Measurements from ENCODE around the gene KCNQ2. TPM values are rescaled to one million over a fixed set of nuclear protein-coding genes. Genes with fewer than 3 reads are reported as not detected.
A peak's percentile ranks its signal among the peaks of the same experiment; 100 is the strongest.

The KCNQ2 gene
- total and polyA plus RNA-seq, 2 experiments from 2014 or later: 68.5 to 92.4 TPM

DNA sequence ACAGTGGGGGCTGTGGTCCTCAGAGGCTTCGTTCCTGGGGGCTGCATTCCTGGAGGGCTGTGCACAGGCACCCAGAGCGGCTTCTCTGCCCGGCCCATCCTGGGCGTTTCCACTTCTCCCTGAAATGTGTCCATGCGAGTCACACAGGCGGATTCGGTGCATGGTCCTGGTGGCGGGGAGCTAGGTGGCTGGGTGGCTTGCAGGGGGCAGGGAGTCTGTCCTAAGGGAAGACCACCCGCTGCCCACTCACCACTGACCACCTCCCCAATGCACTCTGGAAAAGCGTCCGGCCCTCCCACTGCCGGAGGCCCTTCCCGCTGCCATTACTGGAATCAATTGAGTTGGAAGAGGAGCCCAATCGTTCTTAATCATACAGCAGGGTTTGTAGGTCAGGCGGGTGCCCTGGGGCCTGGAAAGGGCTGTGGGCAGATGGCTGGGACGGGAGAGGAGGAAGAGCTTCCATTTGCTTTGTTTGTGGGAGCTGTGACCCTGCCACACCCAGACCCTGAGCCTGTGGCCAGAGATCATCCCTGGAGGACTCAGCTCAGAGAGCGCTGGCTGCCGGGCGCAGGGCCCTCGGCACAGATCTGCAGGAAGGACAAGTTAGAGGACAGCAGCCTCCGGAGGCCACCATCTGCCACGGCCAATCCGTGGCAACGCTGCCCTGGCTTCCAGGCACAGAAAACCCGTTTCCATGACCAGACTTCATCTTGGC, 117.7 kb downstream of the KCNQ2 start:
- H3K4me3 Mint-ChIP-seq: no peak overlapping the region; the same call in 2 of the 3 replicates
- TF ChIP-seq NANOG (IDR thresholded peaks at IDR 0.05; ENCODE audit: borderline replicate concordance): no peak
- no peaks in the 10 kb centered on the region for H3K9me2 ChIP-seq (ENCODE audit: insufficient read depth)
- peaks cover 4% of the 10 kb centered on the region for H3K36me3 Mint-ChIP-seq (ENCODE audit: low read depth)
- no peak overlapping the region for H3K4me2 ChIP-seq
- ATAC-seq: no peak
- no peaks in the 10 kb centered on the region for H4K20me1 ChIP-seq (replicated peaks; ENCODE audit: insufficient read depth)
- H3K27ac Mint-ChIP-seq: no peak overlapping the region
- H3K4me1 ChIP-seq (ENCODE audit: insufficient read depth): no peaks in the 10 kb centered on the region; the same call in 1 of the 2 replicates
- H3K4me3 ChIP-seq: no peak overlapping the region
- H3K4me1 Mint-ChIP-seq: peaks cover 6% of the 10 kb centered on the region
- peaks cover 15% of the 10 kb centered on the region for H3K9me3 Mint-ChIP-seq
- H3K27me3 ChIP-seq (ENCODE audit: insufficient read depth): no peaks in the 10 kb centered on the region
- H3K79me2 ChIP-seq (replicated peaks; ENCODE audit: insufficient read depth): no peaks in the 10 kb centered on the region
- no peaks in the 10 kb centered on the region for H3K36me3 ChIP-seq (ENCODE audit: insufficient read depth)
- DNase-seq (ENCODE audit: low spot score): no peak
- H2AFZ ChIP-seq: no peak overlapping the region
- 0 out of 2 replicates have a peak, but pooled peaks cover 4% of the 10 kb centered on the region for H3F3A ChIP-seq (replicated peaks; ENCODE audit: low read depth)
- no peak overlapping the region for H3K27ac ChIP-seq (ENCODE audit: low read depth)
- H3K27me3 Mint-ChIP-seq (ENCODE audit: insufficient read depth, low read depth, poor library complexity): peaks cover 22% of the 10 kb centered on the region

DNA sequence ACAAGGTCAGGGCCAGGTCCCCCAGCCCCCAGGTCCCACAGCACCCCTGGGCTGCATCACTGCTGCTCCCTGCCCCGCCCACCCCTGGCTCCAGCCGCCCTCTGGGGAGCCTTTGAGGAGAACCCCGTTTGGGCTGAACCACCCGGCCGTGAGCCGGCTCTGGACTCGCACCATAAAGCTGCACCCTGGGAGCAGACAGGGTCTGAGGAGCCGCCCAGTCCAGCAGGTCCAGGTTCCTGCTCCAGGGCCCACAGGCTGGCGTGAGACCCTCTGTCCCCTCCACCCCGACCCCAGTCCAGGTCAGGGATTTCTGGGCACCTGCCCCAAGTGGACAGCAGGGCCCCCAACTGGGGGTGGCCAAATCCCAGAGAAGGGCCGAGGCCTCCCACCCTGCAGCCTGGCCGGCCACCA, 119.6 kb downstream of the KCNQ2 start:
- DNase-seq (ENCODE audit: low spot score): no peak
- H3K27ac Mint-ChIP-seq: no peak overlapping the region
- peaks cover 6% of the 10 kb centered on the region for H3K4me1 Mint-ChIP-seq
- no peaks in the 10 kb centered on the region for H4K20me1 ChIP-seq (replicated peaks; ENCODE audit: insufficient read depth)
- no peak overlapping the region for H3K27ac ChIP-seq (ENCODE audit: low read depth)
- 0 out of 2 replicates have a peak, but pooled peaks cover 4% of the 10 kb centered on the region for H3F3A ChIP-seq (replicated peaks; ENCODE audit: low read depth)
- no peaks in the 10 kb centered on the region; the same call in 1 of the 2 replicates for H3K4me1 ChIP-seq (ENCODE audit: insufficient read depth)
- no peak for TF ChIP-seq CREB1 (CRISPR knock-in tag; IDR thresholded peaks at IDR 0.05; ENCODE audit: low read depth)
- TF ChIP-seq POLR2AphosphoS5 (IDR thresholded peaks at IDR 0.05; ENCODE audit: low read depth): no peak
- TF ChIP-seq NANOG (IDR thresholded peaks at IDR 0.05; ENCODE audit: borderline replicate concordance): no peak
- TF ChIP-seq, protein P1, sequence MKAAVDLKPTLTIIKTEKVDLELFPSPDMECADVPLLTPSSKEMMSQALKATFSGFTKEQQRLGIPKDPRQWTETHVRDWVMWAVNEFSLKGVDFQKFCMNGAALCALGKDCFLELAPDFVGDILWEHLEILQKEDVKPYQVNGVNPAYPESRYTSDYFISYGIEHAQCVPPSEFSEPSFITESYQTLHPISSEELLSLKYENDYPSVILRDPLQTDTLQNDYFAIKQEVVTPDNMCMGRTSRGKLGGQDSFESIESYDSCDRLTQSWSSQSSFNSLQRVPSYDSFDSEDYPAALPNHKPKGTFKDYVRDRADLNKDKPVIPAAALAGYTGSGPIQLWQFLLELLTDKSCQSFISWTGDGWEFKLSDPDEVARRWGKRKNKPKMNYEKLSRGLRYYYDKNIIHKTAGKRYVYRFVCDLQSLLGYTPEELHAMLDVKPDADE (IDR thresholded peaks at IDR 0.05): no peak
- H3K27me3 Mint-ChIP-seq (ENCODE audit: insufficient read depth, low read depth, poor library complexity): peaks cover 19% of the 10 kb centered on the region
- no peak overlapping the region for H3K4me3 Mint-ChIP-seq
- H3K4me2 ChIP-seq: no peak overlapping the region
- H2AFZ ChIP-seq: 0 out of 2 replicates have a peak overlapping the region, but pooled peaks have one; percentile 69
- H3K36me3 ChIP-seq (ENCODE audit: insufficient read depth): no peaks in the 10 kb centered on the region
- H3K4me3 ChIP-seq: no peak overlapping the region
- H3K9me2 ChIP-seq (ENCODE audit: insufficient read depth): no peaks in the 10 kb centered on the region
- peak; percentile 31 for ATAC-seq
- H3K9me3 Mint-ChIP-seq: peaks cover 15% of the 10 kb centered on the region
- no peaks in the 10 kb centered on the region for H3K79me2 ChIP-seq (replicated peaks; ENCODE audit: insufficient read depth)
- H3K36me3 Mint-ChIP-seq (ENCODE audit: low read depth): peaks cover 4% of the 10 kb centered on the region
- no peaks in the 10 kb centered on the region for H3K27me3 ChIP-seq (ENCODE audit: insufficient read depth)

DNA sequence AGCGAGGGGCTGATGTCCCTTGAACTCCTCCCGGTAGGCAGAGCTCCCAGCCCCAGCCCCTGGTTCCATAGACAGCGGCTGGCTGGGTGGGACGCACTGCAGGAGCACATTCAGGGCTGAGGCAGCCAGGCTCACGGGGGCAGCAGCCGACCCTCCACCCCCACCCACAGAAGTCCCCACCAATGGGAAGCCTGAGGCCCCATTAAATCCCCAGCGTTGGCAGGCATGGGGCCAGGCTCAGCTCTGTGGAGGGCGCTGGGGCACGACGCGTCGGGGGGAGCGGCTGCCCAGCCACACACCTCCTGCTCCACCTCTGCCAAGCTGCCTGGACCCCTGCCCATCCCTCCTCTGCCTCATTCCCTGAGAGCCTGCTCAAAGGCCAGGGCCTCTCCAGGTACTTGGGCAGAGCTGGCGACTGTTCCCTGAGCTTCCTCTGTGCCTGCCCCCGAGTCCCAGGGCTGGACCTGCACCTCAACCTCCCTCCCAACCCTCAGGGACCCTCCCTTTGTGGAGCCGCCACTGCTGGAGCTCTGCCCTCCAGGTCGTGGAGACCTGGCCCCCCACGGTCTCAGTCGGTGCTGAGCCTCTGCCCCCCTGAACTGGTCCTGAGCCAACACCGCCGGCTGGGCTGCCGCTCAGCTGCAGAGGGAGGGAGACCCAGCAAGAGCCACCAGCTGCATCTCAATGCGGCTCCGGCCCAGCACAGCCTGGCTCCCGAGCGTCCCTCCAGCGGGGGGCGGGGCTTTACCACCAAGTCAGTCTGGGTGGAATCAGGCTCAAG, 120.5 kb downstream of the KCNQ2 start:
- peak; percentile 85 for DNase-seq (ENCODE audit: low spot score)
- H3K27me3 Mint-ChIP-seq (ENCODE audit: insufficient read depth, low read depth, poor library complexity): peaks cover 19% of the 10 kb centered on the region
- Histone ChIP-seq H3K27ac (ENCODE audit: low read depth) (no peak overlapping the region), H3K36me3 (ENCODE audit: insufficient read depth) (no peaks in the 10 kb centered on the region), H3K9me2 (ENCODE audit: insufficient read depth) (no peaks in the 10 kb centered on the region), H2AFZ (0 out of 2 replicates have a peak overlapping the region, but pooled peaks have one; percentile 69), H3K4me2 (no peak overlapping the region), H3K4me3 (no peak overlapping the region), H3F3A (replicated peaks; ENCODE audit: low read depth) (0 out of 2 replicates have a peak, but pooled peaks cover 4% of the 10 kb centered on the region), H3K79me2 (replicated peaks; ENCODE audit: insufficient read depth) (no peaks in the 10 kb centered on the region), H3K4me1 (ENCODE audit: insufficient read depth) (no peaks in the 10 kb centered on the region; the same call in 1 of the 2 replicates), H4K20me1 (replicated peaks; ENCODE audit: insufficient read depth) (no peaks in the 10 kb centered on the region), H3K27me3 (ENCODE audit: insufficient read depth) (no peaks in the 10 kb centered on the region)
- peaks cover 15% of the 10 kb centered on the region for H3K9me3 Mint-ChIP-seq
- peaks cover 6% of the 10 kb centered on the region for H3K4me1 Mint-ChIP-seq
- ATAC-seq: peak; percentile 93
- H3K4me3 Mint-ChIP-seq: no peak overlapping the region
- peaks cover 4% of the 10 kb centered on the region for H3K36me3 Mint-ChIP-seq (ENCODE audit: low read depth)
- H3K27ac Mint-ChIP-seq: no peak overlapping the region
- no peak for TF ChIP-seq POLR2AphosphoS5 (IDR thresholded peaks at IDR 0.05; ENCODE audit: low read depth)
- TF ChIP-seq JUNB (IDR thresholded peaks at IDR 0.05; ENCODE audit: unreplicated experiment): no peak
- no peak for TF ChIP-seq CREB1 (CRISPR knock-in tag; IDR thresholded peaks at IDR 0.05; ENCODE audit: low read depth)
- no peak for TF ChIP-seq CTCF (conservative IDR thresholded peaks at IDR 0.05; ENCODE audit: low read depth in 2 of 2)
- no peak for TF ChIP-seq EZH2phosphoT487 (IDR thresholded peaks at IDR 0.05; ENCODE audit: unreplicated experiment)
- TF ChIP-seq, protein P1 (IDR thresholded peaks at IDR 0.05): no peak
- TF ChIP-seq NANOG (IDR thresholded peaks at IDR 0.05; ENCODE audit: borderline replicate concordance): no peak
- TF ChIP-seq, protein P2, sequence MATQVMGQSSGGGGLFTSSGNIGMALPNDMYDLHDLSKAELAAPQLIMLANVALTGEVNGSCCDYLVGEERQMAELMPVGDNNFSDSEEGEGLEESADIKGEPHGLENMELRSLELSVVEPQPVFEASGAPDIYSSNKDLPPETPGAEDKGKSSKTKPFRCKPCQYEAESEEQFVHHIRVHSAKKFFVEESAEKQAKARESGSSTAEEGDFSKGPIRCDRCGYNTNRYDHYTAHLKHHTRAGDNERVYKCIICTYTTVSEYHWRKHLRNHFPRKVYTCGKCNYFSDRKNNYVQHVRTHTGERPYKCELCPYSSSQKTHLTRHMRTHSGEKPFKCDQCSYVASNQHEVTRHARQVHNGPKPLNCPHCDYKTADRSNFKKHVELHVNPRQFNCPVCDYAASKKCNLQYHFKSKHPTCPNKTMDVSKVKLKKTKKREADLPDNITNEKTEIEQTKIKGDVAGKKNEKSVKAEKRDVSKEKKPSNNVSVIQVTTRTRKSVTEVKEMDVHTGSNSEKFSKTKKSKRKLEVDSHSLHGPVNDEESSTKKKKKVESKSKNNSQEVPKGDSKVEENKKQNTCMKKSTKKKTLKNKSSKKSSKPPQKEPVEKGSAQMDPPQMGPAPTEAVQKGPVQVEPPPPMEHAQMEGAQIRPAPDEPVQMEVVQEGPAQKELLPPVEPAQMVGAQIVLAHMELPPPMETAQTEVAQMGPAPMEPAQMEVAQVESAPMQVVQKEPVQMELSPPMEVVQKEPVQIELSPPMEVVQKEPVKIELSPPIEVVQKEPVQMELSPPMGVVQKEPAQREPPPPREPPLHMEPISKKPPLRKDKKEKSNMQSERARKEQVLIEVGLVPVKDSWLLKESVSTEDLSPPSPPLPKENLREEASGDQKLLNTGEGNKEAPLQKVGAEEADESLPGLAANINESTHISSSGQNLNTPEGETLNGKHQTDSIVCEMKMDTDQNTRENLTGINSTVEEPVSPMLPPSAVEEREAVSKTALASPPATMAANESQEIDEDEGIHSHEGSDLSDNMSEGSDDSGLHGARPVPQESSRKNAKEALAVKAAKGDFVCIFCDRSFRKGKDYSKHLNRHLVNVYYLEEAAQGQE (IDR thresholded peaks at IDR 0.05; ENCODE audit: unreplicated experiment): no peak

Data from GM23338 (cell line).